Measurements from ENCODE around the gene CNTNAP2.
"Not testable (repeated sequence)": the region's sequence is repeated elsewhere in the genome, so short reads cannot be mapped to it uniquely, and the experiment has no call there.

CNTNAP2 gene

DNA sequence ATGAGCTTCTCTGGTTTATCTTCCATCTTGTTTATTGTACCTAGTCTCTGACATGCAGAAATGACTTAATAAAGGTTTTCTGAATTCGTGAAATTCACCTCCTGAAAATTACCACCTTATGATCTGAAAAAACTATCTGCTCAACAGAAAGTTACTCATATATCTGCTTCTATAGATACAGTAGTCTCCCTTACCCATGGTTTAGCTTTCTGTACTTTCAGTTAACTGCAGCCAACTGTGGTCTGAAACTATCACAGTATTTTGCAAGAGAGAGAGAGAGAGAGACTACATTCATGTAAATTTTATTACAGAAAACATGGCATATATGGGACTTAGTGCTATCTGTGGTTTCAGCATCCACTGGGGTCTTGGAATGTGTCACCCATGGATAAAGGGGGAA is 1564.9 kb downstream of the CNTNAP2 start:
- Histone ChIP-seq H3K4me3 (ENCODE audit: extremely low read depth, insufficient read depth, low read length, poor library complexity, severe bottlenecking) (no peak overlapping the region), H3K4me1 (ENCODE audit: control insufficient read depth, insufficient read depth, low read length, poor library complexity, severe bottlenecking) (no peaks in the 10 kb centered on the region), H3K27ac (ENCODE audit: low read depth, low read length, severe bottlenecking) (no peak overlapping the region), H3K9me3 (ENCODE audit: control insufficient read depth, low read length) (no peaks in the 10 kb centered on the region), H3K36me3 (ENCODE audit: control insufficient read depth, insufficient read depth, low read length) (no peaks in the 10 kb centered on the region)
- 75% methylated on average over 1 of the region's 1 CpG; no CpG with 5 or more reads in 1 of the 2 experiments for WGBS, 2 experiments (ENCODE audit: insufficient coverage in 2 of 2)

DNA sequence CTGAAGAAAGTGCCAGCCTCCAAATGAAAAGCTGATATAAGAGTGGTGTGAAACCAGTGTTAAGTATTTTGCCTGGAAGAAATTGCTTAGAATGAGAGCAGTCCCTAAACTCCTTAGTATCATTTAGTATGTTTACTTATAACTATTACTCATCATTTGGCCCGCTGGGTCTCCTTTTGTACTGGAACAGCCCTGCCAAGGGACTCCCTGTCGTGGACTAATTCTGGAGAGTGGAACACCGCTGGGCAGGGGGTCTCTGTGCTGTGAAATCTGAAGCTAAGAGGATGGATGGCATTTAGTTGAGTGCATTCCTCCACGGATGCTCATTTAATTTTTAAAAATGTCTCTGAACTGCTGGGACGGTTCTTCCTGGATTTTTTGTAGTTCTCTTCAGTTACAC is 1584.1 kb downstream of the CNTNAP2 start:
- 54 to 100% methylated on average over 1 to 2 of the region's 5 CpGs for WGBS, 2 experiments (ENCODE audit: insufficient coverage in 2 of 2)
- H3K4me3 ChIP-seq (ENCODE audit: extremely low read depth, insufficient read depth, low read length, poor library complexity, severe bottlenecking) = no peak overlapping the region
- H3K36me3 ChIP-seq (ENCODE audit: control insufficient read depth, insufficient read depth, low read length) = no peaks in the 10 kb centered on the region
- no peaks in the 10 kb centered on the region for H3K9me3 ChIP-seq (ENCODE audit: control insufficient read depth, low read length)
- H3K4me1 ChIP-seq (ENCODE audit: control insufficient read depth, insufficient read depth, low read length, poor library complexity, severe bottlenecking) = no peaks in the 10 kb centered on the region
- H3K27ac ChIP-seq (ENCODE audit: low read depth, low read length, severe bottlenecking) = no peak overlapping the region

DNA sequence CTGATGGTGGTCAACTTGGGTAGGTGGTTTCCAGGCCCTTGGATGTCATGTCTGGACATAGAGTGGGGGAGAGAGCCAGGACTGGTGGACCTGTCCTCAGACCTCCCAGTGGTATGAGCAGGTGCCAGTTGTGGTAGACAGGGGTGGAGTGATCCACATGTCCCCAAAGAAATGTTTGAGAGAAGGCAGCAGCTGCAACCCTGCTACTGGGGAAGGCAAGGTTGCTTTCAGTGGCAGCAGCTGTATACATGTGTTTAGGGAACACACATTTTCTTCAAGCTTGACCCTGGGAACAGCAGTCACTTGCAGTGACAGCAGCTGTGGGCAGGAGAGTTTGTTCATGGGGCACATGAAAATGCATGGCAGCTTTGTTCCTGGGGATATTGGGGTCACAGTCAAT is 1591.3 kb downstream of the CNTNAP2 start:
- Histone ChIP-seq H3K4me3 (ENCODE audit: extremely low read depth, insufficient read depth, low read length, poor library complexity, severe bottlenecking) (no peak overlapping the region), H3K4me1 (ENCODE audit: control insufficient read depth, insufficient read depth, low read length, poor library complexity, severe bottlenecking) (no peaks in the 10 kb centered on the region), H3K36me3 (ENCODE audit: control insufficient read depth, insufficient read depth, low read length) (no peaks in the 10 kb centered on the region), H3K27ac (ENCODE audit: low read depth, low read length, severe bottlenecking) (no peak overlapping the region), H3K9me3 (ENCODE audit: control insufficient read depth, low read length) (no peaks in the 10 kb centered on the region)

DNA sequence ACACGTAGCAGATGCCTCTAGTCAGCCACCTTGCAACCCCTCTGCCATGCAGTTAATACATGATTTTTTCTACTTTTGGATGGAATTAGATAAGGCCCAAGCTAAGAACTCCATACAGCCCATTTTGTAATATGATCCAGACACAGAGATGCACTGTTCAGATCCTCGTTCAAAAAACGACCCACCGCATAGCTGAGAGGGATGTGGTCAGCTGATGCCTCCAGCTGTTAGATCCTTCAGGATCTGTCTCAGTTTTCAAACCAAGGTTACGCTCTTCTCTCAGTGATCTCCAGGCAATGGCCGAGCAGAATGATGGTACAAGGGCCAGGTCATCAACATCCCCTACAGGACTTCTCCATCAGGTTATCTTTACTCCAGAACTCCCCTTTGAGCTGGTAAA is 1592.3 kb downstream of the CNTNAP2 start:
- H3K9me3 ChIP-seq (ENCODE audit: control insufficient read depth, low read length) = no peaks in the 10 kb centered on the region
- H3K4me1 ChIP-seq (ENCODE audit: control insufficient read depth, insufficient read depth, low read length, poor library complexity, severe bottlenecking) = no peaks in the 10 kb centered on the region
- WGBS, 2 experiments (ENCODE audit: insufficient coverage in 2 of 2) = 89 to 91% methylated on average over 5 of the region's 6 CpGs
- H3K36me3 ChIP-seq (ENCODE audit: control insufficient read depth, insufficient read depth, low read length) = no peaks in the 10 kb centered on the region
- no peak overlapping the region for H3K4me3 ChIP-seq (ENCODE audit: extremely low read depth, insufficient read depth, low read length, poor library complexity, severe bottlenecking)
- H3K27ac ChIP-seq (ENCODE audit: low read depth, low read length, severe bottlenecking) = no peak overlapping the region

DNA sequence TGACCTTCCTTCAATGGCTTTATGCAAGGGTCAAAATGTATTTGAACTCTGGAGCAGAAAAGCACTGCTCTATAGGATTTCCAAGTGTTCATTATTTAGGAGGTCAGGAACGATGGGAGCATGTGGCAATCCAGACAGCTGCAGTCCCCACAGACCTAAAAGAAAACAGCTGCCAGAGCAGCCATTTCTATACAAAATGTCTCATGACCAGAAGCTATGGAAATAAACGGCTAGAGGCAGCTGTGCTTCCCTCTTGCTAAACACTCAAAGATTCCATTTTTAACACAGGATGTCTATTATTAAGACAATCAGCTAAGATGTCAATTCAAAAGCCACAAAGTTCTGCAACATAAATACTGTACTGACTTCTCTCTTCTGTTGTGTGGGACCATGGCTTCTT is 1594.8 kb downstream of the CNTNAP2 start:
- H3K9me3 ChIP-seq (ENCODE audit: control insufficient read depth, low read length) = no peaks in the 10 kb centered on the region
- H3K4me1 ChIP-seq (ENCODE audit: control insufficient read depth, insufficient read depth, low read length, poor library complexity, severe bottlenecking) = no peaks in the 10 kb centered on the region
- WGBS, 2 experiments (ENCODE audit: insufficient coverage in 2 of 2) = 80 to 94% methylated on average over 1 to 2 of the region's 2 CpGs

DNA sequence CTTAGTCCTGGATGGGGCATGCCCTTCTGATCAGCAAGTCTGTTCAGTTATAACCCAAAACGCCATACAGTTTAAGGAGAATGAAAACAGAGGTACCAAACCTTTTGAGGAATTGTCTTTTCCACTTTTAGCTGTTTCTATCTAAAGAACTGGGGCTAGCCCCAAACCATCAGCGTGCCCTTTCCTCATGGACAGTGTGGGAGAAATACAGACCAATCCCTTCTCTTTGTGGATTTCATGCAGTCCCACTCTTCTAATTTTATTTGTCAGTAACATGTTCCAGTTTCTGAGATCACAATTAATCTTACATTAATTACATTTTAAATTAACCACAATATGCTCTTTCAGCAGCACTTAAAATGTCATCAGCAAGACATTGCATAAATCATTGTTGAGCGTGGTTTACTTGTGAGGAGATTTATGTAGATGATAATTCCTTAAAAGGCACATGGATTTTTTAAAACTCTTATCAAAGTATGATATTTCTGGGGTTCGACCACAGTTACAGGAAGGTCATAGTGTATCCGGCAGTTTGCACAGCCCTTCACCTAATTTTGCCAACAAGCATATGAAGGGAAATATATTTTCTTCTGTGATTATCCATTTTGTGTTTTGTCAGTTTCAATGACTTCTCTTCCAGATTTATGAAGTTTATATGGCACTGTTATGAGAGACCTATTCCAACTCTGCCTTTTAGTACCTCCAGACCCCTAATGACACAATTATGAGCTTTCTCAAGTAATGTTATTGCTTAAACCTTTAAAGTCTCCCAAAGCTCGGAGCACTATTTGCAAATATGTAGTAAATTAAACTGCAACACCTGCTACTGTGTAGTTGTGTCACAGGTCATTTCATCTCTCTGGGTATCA is 1605.6 kb downstream of the CNTNAP2 start:
- Histone ChIP-seq H3K36me3 (ENCODE audit: control insufficient read depth, insufficient read depth, low read length) (no peaks in the 10 kb centered on the region), H3K4me3 (ENCODE audit: extremely low read depth, insufficient read depth, low read length, poor library complexity, severe bottlenecking) (no peak overlapping the region), H3K27ac (ENCODE audit: low read depth, low read length, severe bottlenecking) (no peak overlapping the region), H3K4me1 (ENCODE audit: control insufficient read depth, insufficient read depth, low read length, poor library complexity, severe bottlenecking) (no peaks in the 10 kb centered on the region), H3K9me3 (ENCODE audit: control insufficient read depth, low read length) (no peaks in the 10 kb centered on the region)
- WGBS, 2 experiments (ENCODE audit: insufficient coverage in 2 of 2) = 95 to 100% methylated on average over 1 to 2 of the region's 6 CpGs

More for the DNA sequence above, 1594.8 kb downstream of the CNTNAP2 start:
- H3K4me3 ChIP-seq (ENCODE audit: extremely low read depth, insufficient read depth, low read length, poor library complexity, severe bottlenecking) = no peak overlapping the region
- no peaks in the 10 kb centered on the region for H3K36me3 ChIP-seq (ENCODE audit: control insufficient read depth, insufficient read depth, low read length)
- H3K27ac ChIP-seq (ENCODE audit: low read depth, low read length, severe bottlenecking) = no peak overlapping the region

DNA sequence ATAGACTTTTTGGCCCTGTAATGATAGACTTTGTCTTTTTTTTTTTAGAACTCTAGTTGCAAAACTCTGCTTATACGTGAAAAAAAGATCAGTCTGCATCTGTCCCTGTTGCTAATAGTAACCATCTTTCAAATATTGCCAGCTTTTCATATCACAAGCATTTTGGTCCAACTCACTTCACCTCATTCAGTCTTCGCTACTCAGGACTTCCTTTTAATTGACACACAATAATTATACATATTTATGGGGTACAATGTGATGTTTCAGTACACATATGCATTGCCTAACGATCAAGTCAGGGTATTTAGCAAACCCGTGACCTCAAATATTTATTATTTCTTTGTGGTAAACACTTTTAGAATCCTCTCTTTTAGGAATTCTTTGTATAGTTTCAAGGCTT is 1606.9 kb downstream of the CNTNAP2 start:
- no peak overlapping the region for H3K4me3 ChIP-seq (ENCODE audit: extremely low read depth, insufficient read depth, low read length, poor library complexity, severe bottlenecking)
- H3K36me3 ChIP-seq (ENCODE audit: control insufficient read depth, insufficient read depth, low read length) = no peaks in the 10 kb centered on the region
- no peaks in the 10 kb centered on the region for H3K4me1 ChIP-seq (ENCODE audit: control insufficient read depth, insufficient read depth, low read length, poor library complexity, severe bottlenecking)
- no peaks in the 10 kb centered on the region for H3K9me3 ChIP-seq (ENCODE audit: control insufficient read depth, low read length)
- no CpG with 5 or more reads among the region's 4 CpGs for WGBS, 2 experiments (ENCODE audit: insufficient coverage in 2 of 2)
- no peak overlapping the region for H3K27ac ChIP-seq (ENCODE audit: low read depth, low read length, severe bottlenecking)

DNA sequence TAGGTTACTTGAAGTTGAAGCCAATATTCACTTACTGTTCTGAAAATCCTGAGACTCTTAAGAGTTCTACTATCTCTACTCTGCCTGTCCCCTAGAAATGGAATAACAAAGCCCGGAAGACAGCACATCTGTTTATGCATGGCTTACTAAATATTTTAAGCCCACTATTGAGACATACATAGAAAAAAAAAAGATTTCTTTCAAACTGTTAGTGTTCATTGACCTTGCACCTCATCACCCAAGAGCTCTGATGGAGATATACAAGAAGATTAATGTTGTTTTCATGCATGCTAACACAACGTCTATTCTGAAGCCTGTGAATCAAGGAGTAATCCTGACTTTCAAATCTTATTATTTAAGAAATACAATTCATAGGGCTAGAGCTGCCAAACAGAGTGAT is 1614.7 kb downstream of the CNTNAP2 start:
- Histone ChIP-seq H3K9me3 (ENCODE audit: control insufficient read depth, low read length) (no peaks in the 10 kb centered on the region), H3K27ac (ENCODE audit: low read depth, low read length, severe bottlenecking) (no peak overlapping the region), H3K4me1 (ENCODE audit: control insufficient read depth, insufficient read depth, low read length, poor library complexity, severe bottlenecking) (no peaks in the 10 kb centered on the region), H3K36me3 (ENCODE audit: control insufficient read depth, insufficient read depth, low read length) (no peaks in the 10 kb centered on the region), H3K4me3 (ENCODE audit: extremely low read depth, insufficient read depth, low read length, poor library complexity, severe bottlenecking) (no peak overlapping the region)
- WGBS, 2 experiments (ENCODE audit: insufficient coverage in 2 of 2) = no CpG with 5 or more reads among the region's 2 CpGs

DNA sequence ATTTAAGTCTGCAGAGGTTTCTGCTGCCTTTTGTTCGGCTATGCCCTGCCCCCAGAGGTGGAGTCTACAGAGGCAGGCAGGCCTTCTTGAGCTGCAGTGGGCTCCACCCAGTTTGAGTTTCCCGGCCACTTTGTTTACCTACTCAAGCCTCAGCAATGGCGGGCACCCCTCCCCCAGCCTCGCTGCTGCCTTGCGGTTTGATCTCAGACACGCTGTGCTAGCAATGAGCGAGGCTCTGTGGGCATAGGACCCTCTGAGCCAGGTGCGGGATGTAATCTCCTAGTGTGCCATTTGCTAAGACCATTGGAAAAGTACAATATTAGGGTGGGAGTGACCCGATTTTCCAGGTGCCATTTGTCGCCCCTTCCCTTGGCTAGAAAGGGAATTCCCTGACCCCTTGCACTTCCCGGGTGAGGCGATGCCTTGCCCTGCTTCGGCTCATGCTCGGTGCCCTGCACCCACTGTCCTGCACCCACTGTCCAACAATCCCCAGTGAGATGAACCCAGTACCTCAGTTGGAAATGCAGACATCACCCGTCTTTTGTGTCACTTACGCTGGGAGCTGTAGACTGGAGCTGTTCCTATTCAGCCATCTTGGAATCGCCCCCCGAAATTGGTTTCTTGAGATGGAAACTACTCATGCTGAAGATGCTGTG is 1621.1 kb downstream of the CNTNAP2 start:
- H3K36me3 ChIP-seq (ENCODE audit: control insufficient read depth, insufficient read depth, low read length); H3K27ac ChIP-seq (ENCODE audit: low read depth, low read length, severe bottlenecking); H3K4me3 ChIP-seq (ENCODE audit: extremely low read depth, insufficient read depth, low read length, poor library complexity, severe bottlenecking); H3K4me1 ChIP-seq (ENCODE audit: control insufficient read depth, insufficient read depth, low read length, poor library complexity, severe bottlenecking); H3K9me3 ChIP-seq (ENCODE audit: control insufficient read depth, low read length): not testable (repeated sequence)
- 82 to 93% methylated on average over 9 to 13 of the region's 18 CpGs for WGBS, 2 experiments (ENCODE audit: insufficient coverage in 2 of 2)

DNA sequence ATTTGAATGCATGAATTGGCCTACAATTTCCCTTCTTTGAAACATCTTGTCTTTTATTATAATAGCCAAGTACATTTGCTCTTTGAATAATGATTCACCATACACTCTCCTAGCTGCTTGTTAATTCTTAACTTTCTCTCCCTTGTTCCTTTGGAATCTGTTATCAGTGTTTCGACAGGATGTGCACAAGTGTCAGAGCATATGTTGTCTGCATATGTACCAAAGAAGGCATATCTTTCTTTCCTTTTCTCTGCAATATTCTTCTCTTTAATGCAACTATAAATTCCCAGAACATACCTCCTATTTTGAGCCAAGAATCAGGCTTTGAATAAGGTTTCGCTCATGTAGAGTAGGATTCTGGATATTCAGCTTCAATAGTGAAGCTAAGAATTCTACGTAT is 1625.7 kb downstream of the CNTNAP2 start:
- Histone ChIP-seq H3K9me3 (ENCODE audit: control insufficient read depth, low read length) (no peaks in the 10 kb centered on the region), H3K4me1 (ENCODE audit: control insufficient read depth, insufficient read depth, low read length, poor library complexity, severe bottlenecking) (no peaks in the 10 kb centered on the region), H3K27ac (ENCODE audit: low read depth, low read length, severe bottlenecking) (no peak overlapping the region), H3K36me3 (ENCODE audit: control insufficient read depth, insufficient read depth, low read length) (no peaks in the 10 kb centered on the region), H3K4me3 (ENCODE audit: extremely low read depth, insufficient read depth, low read length, poor library complexity, severe bottlenecking) (no peak overlapping the region)
- WGBS, 2 experiments (ENCODE audit: insufficient coverage in 2 of 2) = no CpG with 5 or more reads among the region's 3 CpGs

DNA sequence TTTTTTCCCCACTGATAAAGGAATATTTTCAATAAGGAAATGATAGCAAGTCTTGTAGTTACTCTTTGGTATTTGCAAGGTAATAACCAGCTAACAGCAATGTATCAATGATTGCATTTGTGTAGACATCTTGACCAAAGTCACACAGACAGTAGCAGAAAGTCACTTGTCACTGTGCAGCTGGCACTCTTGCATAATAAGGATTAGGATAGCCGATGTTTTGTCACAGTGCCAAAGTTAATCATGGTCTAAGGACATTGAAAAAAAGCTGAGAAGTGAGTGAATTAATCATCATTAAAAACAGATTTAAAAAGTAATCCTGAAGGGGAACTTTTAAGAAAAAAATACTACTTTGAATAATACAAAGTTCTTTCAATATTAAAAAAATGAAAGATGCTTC is 1639.7 kb downstream of the CNTNAP2 start:
- no peaks in the 10 kb centered on the region for H3K9me3 ChIP-seq (ENCODE audit: control insufficient read depth, low read length)
- WGBS, 2 experiments (ENCODE audit: insufficient coverage in 2 of 2) = no CpG with 5 or more reads among the region's 1 CpG
- H3K36me3 ChIP-seq (ENCODE audit: control insufficient read depth, insufficient read depth, low read length) = no peaks in the 10 kb centered on the region
- no peak overlapping the region for H3K4me3 ChIP-seq (ENCODE audit: extremely low read depth, insufficient read depth, low read length, poor library complexity, severe bottlenecking)
- H3K27ac ChIP-seq (ENCODE audit: low read depth, low read length, severe bottlenecking) = no peak overlapping the region
- H3K4me1 ChIP-seq (ENCODE audit: control insufficient read depth, insufficient read depth, low read length, poor library complexity, severe bottlenecking) = no peaks in the 10 kb centered on the region
